GM23248 (cell line): Measurements from ENCODE around the gene APOBEC3A.

Source experiments
- EZH2 ChIP-seq: fragments of 200-600 bp; sonication (generic); IDR thresholded peaks from 2 replicates; pipeline ENCODE4 v1.6.1; 2018; ENCODE audit warnings: antibody characterized with exemption, mild to moderate bottlenecking; ENCODE audit not compliant: insufficient read depth, poor library complexity, severe bottlenecking
- EZH2phosphoT487 ChIP-seq: fragments of 200-600 bp; sonication (generic); IDR thresholded peaks from 2 replicates; pipeline ENCODE4 v1.6.1; 2018; ENCODE audit warnings: antibody characterized with exemption, moderate library complexity, mild to moderate bottlenecking, low read depth; ENCODE audit not compliant: insufficient read depth

GRCh38 chr22:38943201-38943600 is 14.2 kb upstream of the APOBEC3A start:
- TF ChIP-seq EZH2 (no peak), EZH2phosphoT487 (no peak)
